ENCODE measurements around the gene MRPL21.

DNA sequence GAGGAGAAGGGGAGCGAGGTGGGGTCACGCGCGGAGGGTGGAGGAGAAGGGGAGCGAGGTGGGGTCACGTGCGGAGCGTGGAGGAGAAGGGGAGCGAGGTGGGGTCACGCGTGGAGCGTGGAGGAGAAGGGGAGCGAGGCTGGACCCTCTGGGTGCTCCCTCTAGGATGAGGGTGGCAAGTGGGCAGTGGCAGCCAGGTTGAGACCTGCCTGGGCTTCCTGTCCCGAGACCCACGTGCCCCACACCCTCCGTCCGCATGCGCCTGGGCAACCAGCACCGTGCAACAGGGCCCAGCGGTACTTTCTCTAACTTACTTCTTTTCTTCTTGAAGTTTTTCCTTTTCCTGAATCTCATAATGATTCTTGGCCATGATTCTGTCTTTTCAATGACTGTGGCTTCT lies 11.1 kb downstream of the MRPL21 start:
- TF ChIP-seq EZH2 (IDR thresholded peaks at IDR 0.05; ENCODE audit: borderline replicate concordance, low read length): no peak
- TF ChIP-seq, protein P1, sequence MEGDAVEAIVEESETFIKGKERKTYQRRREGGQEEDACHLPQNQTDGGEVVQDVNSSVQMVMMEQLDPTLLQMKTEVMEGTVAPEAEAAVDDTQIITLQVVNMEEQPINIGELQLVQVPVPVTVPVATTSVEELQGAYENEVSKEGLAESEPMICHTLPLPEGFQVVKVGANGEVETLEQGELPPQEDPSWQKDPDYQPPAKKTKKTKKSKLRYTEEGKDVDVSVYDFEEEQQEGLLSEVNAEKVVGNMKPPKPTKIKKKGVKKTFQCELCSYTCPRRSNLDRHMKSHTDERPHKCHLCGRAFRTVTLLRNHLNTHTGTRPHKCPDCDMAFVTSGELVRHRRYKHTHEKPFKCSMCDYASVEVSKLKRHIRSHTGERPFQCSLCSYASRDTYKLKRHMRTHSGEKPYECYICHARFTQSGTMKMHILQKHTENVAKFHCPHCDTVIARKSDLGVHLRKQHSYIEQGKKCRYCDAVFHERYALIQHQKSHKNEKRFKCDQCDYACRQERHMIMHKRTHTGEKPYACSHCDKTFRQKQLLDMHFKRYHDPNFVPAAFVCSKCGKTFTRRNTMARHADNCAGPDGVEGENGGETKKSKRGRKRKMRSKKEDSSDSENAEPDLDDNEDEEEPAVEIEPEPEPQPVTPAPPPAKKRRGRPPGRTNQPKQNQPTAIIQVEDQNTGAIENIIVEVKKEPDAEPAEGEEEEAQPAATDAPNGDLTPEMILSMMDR (IDR thresholded peaks at IDR 0.05; ENCODE audit: low read length): no peak
